Measurements from ENCODE around the gene CDH23.

- TF ChIP-seq, protein P1, sequence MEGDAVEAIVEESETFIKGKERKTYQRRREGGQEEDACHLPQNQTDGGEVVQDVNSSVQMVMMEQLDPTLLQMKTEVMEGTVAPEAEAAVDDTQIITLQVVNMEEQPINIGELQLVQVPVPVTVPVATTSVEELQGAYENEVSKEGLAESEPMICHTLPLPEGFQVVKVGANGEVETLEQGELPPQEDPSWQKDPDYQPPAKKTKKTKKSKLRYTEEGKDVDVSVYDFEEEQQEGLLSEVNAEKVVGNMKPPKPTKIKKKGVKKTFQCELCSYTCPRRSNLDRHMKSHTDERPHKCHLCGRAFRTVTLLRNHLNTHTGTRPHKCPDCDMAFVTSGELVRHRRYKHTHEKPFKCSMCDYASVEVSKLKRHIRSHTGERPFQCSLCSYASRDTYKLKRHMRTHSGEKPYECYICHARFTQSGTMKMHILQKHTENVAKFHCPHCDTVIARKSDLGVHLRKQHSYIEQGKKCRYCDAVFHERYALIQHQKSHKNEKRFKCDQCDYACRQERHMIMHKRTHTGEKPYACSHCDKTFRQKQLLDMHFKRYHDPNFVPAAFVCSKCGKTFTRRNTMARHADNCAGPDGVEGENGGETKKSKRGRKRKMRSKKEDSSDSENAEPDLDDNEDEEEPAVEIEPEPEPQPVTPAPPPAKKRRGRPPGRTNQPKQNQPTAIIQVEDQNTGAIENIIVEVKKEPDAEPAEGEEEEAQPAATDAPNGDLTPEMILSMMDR (IDR thresholded peaks at IDR 0.05) = no peak
- TF ChIP-seq POLR2A (IDR thresholded peaks at IDR 0.05) = no peak
These were observed 225.4 kb downstream of the CDH23 start for GRCh38 chr10:71622154-71622526.
